Astrocyte (in vitro differentiated cells and primary cell): ENCODE data around the gene CECR2.

Source experiments
- EZH2 ChIP-seq: IDR thresholded peaks from 2 replicates; pipeline ENCODE4 v1.6.1; 2012; ENCODE audit warnings: mild to moderate bottlenecking, low read length, inconsistent platforms; ENCODE audit not compliant: insufficient read depth
- TF ChIP-seq, protein P1 (sequence below): IDR thresholded peaks from 2 replicates; pipeline ENCODE4 v1.5.1; 2011; ENCODE audit warnings: low read depth, mild to moderate bottlenecking, inconsistent platforms, low read length, moderate library complexity; ENCODE audit not compliant: insufficient read depth

DNA sequence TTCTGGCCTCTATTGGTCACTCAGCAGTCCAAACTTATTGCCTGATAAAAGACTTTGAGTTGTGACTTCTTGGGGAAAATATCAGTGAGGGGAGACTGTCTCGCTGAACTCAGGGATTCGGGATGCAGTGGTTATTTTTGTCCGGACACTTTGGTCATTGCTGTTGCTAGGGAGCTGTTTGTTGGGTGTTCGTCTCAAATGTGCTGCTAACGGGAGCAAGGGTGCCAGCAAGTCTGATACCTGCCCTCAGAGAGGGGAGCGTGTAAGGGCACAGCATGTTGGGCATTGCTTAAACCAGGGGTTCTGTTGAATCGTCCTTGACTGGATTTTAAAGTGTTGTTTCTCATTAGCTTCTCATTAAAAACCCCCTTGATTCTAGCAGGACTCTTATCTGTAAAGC is 144.8 kb downstream of the CECR2 start:
- TF ChIP-seq, protein P1, sequence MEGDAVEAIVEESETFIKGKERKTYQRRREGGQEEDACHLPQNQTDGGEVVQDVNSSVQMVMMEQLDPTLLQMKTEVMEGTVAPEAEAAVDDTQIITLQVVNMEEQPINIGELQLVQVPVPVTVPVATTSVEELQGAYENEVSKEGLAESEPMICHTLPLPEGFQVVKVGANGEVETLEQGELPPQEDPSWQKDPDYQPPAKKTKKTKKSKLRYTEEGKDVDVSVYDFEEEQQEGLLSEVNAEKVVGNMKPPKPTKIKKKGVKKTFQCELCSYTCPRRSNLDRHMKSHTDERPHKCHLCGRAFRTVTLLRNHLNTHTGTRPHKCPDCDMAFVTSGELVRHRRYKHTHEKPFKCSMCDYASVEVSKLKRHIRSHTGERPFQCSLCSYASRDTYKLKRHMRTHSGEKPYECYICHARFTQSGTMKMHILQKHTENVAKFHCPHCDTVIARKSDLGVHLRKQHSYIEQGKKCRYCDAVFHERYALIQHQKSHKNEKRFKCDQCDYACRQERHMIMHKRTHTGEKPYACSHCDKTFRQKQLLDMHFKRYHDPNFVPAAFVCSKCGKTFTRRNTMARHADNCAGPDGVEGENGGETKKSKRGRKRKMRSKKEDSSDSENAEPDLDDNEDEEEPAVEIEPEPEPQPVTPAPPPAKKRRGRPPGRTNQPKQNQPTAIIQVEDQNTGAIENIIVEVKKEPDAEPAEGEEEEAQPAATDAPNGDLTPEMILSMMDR: no peak
- no peak for TF ChIP-seq EZH2
